ENCODE results near the gene SNX30.

- no peak for TF ChIP-seq CTCF (IDR thresholded peaks at IDR 0.05; ENCODE audit: low read length)
- TF ChIP-seq EZH2 (IDR thresholded peaks at IDR 0.05; ENCODE audit: borderline replicate concordance, low read length), result no peak
These were observed 134.8 kb downstream of the SNX30 start for GRCh38 chr9:112885324-112885723.
